HK-2 (cell line): Measurements from ENCODE around the gene ERBB2.
"Not testable (repeated sequence)": the region's sequence is repeated elsewhere in the genome, so short reads cannot be mapped to it uniquely, and the experiment has no call there.

Source experiments
- DNase-seq: peaks from one replicate; pipeline ENCODE4 v3.0.0-alpha.2; 2018; ENCODE audit not compliant: unreplicated experiment

Gene ERBB2

DNA sequence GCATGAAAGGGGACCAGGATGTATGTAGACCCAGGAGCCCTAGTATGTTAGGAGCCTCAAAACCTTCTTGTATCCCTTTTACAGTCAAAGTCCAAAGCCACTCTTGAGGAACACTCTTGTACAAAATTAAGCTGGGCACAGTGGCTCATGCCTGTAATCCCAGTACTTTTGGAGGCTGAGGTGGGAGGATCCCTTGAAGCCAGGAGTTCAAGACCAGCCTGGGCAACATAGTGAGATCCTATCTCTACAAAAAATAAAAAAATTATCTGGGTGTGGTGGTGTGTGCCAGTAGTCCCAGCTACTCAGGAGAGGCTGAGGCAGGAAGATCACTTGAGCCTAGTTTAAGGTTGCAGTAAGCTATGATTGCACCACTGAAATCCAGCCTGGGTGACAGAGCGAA lies 26.1 kb downstream of the ERBB2 start:
- DNase-seq, result not testable (repeated sequence)

DNA sequence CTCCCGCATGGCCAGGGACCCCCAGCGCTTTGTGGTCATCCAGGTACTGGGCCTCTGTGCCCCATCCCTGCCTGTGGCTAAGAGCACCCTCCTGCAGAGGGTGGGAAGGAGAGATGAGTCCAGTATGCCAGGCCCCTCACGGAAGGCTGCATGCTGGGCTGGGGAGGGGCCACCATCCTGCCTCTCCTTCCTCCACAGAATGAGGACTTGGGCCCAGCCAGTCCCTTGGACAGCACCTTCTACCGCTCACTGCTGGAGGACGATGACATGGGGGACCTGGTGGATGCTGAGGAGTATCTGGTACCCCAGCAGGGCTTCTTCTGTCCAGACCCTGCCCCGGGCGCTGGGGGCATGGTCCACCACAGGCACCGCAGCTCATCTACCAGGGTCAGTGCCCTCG lies 26.8 kb downstream of the ERBB2 start:
- no peak for DNase-seq

DNA sequence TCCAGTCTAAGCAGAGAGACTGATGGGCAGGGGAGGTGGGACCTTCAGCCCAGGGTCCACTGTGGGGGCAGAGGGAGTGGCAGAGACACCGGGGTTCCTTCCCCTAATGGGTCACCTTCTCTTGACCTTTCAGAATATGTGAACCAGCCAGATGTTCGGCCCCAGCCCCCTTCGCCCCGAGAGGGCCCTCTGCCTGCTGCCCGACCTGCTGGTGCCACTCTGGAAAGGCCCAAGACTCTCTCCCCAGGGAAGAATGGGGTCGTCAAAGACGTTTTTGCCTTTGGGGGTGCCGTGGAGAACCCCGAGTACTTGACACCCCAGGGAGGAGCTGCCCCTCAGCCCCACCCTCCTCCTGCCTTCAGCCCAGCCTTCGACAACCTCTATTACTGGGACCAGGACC lies 27.7 kb downstream of the ERBB2 start:
- DNase-seq, result no peak

DNA sequence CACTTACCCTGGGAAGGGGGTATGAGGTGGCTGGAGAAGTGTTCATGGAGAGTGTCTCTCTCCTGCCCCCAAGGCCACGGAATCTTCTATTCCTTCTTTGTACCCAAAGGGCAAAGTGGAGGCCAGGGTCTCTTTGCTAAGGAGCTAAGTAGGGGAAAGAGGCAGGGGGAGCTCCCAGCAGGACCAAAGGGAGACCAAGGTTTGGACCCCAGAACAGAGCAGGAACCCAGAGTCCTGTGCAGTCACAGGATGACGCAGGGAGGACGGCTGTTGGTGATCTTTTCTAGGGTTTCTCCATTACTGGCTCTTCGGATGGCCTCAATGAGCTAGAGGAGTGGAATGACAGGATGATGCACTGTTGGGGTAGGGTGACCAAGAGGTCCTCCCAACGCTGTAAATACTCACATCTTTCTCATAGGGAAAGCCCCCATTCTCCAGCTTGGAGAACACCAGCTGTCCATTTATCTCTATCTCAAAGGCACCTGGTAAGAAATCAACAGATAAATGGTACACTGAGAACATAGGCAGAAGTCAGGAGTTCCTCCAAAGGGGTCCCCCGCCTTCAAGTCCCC lies 29.5 kb downstream of the ERBB2 start:
- DNase-seq, result no peak

DNA sequence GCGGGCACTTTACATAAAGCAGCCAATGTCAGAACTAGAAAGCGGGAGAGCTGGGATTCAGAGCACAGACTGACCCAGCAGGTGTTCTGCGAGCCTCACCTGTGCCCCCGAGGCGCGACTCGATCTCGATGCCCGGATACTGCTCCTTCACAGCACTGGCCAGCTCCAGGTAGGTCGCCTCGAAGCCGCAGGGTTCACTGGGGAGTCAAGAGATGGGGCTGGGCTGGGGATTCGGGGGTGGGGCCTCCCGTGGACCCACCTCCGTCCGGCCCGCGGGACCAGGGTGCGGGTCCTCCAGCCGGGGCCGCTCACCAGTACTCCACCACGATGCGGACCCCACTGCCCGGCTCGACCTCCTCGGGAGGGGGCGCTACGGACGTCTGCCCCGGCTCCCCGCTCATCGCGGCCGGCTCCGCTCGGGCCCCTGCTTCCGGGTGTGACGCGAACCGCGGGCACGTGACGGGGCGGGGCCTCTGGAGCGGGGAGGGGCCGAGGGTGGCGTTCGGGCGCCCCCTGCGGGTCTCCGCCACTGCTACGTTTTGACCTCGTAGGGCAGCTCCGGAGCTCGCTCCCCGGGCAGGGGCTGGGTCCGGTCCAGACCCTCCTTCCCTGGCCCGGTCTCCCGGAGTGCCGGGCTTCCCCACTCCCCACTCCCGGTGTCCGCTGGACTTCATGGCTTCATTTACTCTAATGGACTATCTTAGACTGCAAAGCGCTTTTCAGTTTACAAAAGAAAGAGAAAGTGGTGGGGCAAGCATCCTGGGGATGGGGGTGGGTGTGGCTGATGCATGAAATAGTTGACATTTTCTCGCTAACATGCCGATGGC lies 30.4 kb downstream of the ERBB2 start, which contains the start of gene MIEN1:
Gene MIEN1, minus strand, starts transcription at position 438 of the 827 bp plus-strand sequence. Its CDS starts 37 bp downstream, at position 401.
- DNase-seq, result peak; percentile 94

DNA sequence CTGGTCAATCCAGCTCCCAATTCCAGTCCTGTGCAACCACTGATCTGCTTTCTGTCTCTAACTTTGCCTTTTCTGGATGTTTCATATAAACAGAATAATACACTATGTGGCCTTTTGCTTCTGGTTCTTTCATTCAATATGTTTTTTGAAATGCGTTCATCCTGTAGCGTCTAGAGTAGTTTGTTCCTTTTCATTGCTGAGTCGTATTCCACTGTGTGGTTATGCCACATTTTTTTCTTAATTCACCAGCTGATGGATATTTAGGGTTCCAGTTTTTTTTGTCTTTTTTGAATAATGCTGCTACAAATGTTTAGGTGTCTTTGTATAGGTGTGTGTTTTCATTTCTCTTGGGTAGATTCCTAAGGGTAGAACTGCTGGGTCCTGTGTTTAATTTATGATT lies 32.7 kb downstream of the ERBB2 start:
- DNase-seq, result no peak

DNA sequence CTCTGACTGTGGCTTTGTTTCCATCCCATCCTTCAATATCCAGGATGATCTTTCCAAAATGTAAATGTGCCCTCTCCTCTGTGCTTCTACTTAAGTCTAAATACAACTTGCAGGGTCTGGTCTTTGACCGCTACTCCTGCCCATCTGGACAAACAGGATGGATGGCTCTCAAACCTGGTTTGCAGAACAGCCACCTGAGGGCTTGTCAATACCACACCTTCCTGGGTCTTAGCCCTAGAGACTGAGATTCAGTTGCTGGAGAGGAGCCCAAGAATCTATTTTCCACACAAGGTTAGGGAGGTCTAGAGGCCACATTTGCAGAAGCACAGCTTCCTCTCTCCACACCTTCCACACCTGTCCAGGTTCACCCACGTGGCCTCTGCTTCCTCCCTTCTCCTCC lies 36.0 kb downstream of the ERBB2 start:
- no peak for DNase-seq

DNA sequence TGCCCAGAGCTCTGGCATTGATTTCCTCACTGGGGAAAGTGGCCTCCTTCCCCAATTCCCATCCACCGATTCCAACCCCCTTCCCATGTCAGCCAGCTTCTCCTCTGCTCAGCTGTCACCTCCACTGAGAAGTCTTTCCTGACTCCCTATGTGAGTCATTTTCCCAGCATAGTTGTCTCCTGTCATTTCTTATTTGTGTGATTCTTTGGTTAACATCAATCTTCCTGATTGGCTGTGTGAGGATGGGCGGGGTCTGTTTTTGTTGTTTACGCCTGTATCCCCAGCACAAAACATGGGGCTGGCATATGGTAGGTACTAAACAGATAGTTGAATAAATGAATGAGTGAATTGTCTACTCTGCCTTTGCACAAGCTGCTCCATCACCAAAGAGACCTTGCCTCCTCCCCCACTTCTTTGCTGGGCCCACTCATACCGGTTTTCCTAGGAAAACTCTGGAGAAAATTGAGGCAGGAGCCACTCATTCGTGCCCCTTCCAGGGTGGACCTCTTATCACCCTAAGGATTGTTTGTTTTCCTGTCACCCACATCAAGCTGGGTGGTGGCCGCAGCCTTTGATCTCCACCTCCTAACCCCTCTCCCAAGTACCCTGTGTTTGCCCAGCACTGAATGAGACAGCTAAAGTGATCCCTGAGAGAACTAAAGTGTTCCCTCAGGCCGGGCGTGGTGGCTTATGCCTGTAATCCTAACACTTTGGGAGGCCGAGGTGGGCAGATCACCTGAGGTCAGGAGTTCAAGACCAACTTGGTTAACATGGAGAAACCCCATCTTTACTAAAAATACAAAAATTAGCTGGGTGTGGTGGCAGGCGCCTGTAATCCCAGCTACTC lies 36.7 kb downstream of the ERBB2 start:
- no peak for DNase-seq

DNA sequence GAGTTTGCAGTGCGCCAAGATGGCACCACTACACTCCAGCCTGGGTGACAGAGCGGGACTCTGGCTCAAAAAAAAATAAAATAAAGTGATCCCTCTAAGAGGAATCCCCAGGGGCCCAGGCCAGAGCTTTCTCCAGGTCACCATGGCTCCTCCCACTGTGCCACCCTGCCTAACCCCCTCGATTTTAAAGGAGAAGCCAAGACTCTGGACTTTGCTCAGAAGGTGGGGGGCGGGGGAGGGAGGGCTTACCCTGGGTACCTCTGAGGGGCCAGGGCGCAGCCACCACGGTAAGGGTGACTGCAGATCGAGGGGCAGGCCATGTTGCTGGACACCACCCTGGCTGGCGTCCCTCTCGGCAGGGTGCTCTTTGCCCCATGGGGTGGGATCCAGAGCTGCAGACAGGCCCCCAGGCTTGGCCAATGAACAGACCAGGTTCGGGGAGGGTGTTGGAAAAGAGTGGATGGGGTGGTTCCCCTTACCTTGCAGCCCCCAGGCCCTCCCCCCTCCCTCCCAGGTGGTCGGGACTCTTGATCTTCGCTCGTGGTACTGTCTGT lies 37.4 kb downstream of the ERBB2 start:
- DNase-seq, result no peak

DNA sequence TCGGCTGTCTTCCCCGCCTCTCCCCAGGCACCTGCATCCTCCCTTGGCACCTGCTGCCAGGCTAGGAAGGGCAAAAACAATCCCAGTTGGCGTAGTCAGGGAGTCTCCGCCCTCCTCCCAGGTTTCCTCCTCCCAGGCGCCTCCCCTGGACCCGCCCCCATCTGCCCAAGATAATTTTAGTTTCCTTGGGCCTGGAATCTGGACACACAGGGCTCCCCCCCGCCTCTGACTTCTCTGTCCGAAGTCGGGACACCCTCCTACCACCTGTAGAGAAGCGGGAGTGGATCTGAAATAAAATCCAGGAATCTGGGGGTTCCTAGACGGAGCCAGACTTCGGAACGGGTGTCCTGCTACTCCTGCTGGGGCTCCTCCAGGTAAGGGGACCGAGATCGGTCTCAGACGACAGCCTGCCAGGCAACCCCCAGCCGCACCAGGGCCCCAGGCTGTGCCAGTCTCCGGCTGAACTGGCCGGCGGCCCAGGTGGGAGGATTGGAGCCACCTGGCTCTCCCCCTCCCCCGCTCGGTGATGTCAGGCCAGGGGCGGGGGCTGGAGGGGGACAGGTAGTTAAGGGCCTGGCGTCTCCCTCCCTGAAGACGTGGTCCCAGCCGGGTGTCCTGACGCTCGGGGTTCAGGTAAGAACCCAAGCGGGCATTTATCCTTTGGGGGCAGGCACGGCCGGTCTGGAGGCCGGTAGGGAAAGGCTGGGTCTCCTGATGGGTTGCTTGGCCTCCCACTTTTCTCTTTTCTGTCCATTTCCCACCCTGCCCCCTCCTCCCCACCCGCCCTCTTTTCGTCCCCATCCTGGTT lies 38.1 kb downstream of the ERBB2 start, which contains the start of gene GRB7:
Gene GRB7, plus strand, starts transcription at position 179 of the 808 bp plus-strand sequence. CDS start 4,364 bp downstream, outside the sequence.
- DNase-seq, result peak; percentile 57

DNA sequence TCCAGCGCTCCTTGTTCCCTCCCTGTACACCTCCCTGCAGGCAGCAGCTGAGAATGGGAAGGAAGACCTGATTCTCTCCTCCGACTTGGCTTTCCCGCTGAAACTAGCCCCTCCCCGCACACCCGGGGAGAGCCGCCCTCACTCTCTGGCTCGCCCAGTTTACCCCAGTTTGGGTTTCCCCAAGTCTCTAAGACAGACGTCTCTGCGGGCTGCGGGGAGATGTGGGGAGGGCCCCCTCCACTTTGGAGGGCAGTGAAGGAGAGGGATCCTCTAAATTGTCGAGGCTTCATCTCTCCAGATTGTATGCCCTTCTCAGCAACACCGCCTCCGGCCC lies 38.7 kb downstream of the ERBB2 start:
- DNase-seq, result peak; percentile 62

DNA sequence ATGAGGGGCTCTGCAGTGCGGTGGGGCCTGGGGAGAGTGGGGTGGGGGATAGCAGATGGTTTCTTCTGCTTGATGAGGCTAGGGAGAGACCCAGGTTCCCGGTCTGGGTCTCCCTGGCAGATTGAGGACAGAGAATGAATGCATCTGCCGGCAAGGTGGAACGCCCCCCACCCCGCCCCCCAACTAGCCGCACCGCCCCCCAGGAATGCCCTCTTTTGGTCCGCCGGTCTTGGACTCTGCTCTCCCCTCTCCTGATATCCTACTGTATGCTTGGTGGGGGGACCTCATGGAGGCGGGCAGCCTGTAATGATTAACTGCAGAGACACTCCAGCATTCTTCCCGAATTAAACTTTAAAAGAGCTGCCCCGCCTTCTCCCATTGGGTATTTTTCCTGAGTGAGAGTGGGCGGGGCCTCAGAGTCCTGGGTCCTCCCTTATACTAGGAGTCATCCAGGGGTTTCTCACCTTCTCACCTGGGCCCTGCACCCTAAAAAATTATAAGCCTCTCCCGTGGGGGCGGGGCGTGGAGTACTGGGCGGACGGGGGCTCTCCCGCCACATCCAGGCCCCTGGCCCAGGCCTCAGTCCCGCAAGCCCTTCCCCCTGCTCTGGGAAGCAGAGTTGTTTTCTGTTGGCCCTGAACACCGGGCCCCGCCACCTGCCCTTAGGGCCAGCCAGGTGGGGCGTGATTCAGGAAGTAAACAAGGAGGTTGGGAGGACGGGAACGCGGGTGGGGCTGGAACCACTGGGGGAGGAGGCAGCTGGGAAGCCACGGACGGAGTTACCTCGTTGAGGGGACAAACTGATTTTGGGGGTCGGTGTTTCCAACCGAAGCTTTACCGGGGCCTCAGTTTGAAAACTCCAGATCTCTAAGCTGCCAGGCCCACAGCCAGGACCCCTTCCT lies 39.4 kb downstream of the ERBB2 start:
- peak; percentile 76 for DNase-seq

DNA sequence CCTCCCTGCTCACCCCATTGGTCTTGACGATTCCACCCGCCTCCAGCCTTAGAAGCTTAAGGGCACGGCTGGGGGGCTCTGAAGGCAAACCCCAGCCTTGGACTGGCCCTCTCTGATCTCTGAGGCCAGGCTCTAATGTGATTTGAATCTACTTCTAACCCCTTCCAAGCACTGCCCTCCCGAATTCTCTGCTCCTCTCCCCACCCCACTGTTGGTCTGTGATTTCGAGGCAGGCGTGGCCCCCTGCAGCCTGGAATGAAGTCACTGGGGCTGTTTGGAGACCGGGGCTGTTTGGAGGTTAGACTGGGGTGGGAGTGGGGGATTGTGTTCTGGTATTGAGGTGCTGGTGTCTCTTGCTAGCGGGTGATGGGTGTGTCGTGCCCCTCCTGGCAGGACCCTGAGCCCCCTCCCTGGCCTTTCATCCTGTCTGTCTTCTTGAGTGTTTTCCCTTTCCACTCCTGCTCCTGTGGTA lies 40.1 kb downstream of the ERBB2 start:
- peak; percentile 41 for DNase-seq

DNA sequence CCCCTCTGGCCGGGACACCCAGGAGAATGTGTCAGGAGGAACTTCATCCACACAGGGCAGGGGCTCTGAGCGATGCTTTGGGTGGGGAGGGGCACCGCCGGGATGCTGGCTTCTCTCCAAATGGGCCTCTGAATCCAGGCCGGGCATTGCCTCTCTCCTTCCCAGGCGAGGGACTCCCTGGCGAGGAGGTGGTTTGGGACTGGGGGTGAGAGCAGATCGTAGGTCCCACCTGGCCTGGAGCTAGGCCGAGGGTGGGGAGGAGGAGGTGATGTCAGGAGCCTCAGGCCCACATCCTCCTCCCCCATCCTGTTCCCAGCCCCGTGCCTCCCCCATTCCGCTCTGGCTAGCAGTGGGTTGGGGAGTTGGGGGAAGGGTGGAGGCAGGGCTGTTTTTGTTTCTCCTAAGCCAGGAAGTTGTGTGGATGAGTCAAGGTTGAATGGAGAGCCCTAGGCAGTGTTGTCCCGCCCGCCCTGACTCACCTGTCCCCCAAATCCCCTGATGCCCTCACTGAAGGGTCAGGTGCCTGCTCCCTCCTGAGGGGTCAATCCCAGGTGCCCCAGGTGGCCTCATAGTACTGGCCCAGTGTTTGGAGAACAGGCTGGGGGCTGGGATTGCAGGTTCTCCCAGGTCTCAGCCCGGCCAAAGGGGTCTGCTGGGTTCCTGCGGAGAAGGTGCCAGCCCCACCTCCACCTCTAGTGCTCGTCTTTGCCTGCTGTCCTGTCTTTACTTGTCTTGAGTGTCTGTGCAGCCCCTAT lies 40.7 kb downstream of the ERBB2 start:
- DNase-seq, result peak; percentile 82

DNA sequence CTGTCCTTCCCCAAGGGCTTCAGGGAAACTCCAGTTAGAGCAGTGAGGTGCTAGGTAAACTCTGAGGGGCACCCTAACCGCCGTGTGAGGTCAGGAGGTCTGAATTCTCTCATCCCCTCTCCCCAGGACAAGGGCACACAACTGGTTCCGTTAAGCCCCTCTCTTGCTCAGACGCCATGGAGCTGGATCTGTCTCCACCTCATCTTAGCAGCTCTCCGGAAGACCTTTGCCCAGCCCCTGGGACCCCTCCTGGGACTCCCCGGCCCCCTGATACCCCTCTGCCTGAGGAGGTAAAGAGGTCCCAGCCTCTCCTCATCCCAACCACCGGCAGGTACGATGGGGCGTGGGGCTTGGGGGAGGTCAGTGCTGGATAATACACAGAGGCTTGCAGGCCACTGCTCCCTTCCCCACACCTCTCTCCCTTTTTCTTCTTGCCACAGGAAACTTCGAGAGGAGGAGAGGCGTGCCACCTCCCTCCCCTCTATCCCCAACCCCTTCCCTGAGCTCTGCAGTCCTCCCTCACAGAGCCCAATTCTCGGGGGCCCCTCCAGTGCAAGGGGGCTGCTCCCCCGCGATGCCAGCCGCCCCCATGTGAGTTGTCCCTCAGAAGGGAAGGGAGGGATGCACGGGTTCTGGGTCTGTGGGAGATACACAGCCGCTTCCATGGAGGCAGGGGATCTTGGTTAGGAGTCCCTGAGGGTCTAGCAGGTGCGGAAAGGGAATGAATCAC lies 42.4 kb downstream of the ERBB2 start:
- DNase-seq, result no peak

DNA sequence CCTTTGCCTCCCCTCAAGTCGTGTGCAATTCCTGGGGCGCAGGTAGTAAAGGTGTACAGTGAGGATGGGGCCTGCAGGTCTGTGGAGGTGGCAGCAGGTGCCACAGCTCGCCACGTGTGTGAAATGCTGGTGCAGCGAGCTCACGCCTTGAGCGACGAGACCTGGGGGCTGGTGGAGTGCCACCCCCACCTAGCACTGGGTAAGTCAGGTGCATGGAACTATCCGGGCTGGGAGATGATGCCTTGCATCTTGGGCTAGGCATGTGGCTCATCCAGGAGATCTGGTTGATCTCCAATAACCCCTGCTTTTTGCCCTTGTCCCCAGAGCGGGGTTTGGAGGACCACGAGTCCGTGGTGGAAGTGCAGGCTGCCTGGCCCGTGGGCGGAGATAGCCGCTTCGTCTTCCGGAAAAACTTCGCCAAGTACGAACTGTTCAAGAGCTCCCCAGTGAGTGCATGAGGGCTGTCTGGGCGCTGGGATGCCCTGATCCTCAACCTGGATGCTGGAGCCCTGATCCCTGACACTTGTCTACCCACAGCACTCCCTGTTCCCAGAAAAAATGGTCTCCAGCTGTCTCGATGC lies 43.1 kb downstream of the ERBB2 start:
- no peak for DNase-seq

DNA sequence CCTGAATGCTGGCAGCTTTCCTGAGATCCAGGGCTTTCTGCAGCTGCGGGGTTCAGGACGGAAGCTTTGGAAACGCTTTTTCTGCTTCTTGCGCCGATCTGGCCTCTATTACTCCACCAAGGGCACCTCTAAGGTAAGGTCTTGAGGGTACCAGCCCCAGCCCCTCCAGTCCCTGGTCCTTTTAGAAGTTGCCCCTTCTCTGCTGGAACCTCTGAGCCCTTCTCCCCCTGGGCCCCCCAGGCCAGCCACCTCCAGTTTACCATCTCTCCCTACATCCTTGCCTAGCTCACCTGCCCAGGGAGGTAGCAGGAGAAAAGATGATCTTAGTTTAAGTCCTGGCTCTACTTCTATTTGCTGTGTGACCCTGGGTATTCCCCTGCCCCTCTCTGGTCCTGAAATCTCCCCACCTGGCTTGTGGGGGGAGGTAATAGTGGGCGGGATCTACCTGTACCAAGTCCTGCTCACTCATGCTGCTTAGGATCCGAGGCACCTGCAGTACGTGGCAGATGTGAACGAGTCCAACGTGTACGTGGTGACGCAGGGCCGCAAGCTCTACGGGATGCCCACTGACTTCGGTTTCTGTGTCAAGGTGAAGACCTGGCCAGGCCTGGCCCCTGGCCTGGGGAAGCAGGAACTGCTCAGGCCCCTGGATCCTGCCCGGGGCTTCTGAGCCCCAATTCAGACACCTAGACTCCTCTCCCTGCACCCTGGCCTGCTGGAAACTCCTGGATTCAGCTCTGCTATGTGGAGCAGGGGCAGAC lies 44.4 kb downstream of the ERBB2 start:
- DNase-seq, result no peak

DNA sequence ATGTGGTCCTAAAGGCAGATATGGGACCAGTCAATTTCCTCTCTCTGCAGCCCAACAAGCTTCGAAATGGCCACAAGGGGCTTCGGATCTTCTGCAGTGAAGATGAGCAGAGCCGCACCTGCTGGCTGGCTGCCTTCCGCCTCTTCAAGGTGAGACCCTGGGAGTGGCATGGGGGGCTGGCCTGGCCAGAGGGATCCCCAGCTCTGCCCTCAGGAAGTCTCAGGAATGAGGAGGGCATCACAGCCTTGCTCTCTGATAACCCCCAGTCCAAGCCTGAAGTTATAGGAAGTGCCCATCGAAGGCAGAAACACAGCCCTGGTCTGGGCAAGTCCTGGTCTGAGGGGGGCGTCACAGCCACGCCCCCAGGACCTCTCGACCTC lies 45.0 kb downstream of the ERBB2 start:
- no peak for DNase-seq
